ENCODE measurements around the gene CBX5.
"Not testable (repeated sequence)": the region's sequence is repeated elsewhere in the genome, so short reads cannot be mapped to it uniquely, and the experiment has no call there.

The CBX5 gene

DNA sequence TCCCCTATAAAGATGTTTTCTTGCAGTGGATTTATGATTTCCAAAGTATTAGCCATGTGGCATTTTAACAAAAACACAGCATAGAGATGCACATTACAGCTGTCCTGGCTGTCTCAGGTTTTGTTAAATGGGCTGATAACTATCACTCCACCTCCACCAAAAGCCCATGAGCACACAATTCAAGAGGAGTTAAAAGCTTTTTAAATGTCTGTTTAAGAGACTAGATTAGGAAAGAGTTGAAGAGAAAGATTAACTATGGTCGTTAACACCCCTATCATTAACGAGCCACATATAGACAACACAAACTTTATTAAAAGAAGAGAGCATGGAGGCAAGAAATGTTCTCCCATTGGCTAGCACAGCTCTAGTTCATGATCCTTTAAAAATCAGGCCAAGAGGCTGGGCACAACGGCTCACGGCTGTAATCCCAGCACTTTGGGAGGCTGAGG lies 14.5 kb downstream of the CBX5 start:
- no peak for DNase-seq

DNA sequence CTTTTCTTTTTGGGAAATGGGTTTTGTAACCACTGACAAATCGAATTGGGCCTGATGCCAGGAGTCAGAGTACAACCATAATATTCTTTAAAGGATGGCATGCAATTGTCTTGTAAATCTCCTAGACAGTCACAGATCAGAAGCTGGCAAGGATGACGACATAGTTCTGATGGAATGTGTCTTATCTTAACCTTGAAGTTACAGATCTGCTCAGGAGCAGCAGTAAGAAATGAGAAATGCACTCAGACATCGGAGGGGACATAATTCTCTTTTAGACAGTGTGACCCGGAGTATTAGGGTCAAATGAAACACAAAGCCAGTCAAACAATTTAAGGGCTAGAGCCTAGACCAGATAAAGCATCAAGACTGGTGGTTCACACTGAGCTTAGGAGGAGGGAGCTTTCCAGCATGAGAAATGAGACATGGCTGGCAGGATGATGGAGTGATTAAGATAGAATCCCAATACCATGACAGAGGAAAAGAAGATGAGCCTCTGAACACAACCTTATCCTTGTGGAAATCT lies 17.5 kb downstream of the CBX5 start:
- DNase-seq, result no peak

DNA sequence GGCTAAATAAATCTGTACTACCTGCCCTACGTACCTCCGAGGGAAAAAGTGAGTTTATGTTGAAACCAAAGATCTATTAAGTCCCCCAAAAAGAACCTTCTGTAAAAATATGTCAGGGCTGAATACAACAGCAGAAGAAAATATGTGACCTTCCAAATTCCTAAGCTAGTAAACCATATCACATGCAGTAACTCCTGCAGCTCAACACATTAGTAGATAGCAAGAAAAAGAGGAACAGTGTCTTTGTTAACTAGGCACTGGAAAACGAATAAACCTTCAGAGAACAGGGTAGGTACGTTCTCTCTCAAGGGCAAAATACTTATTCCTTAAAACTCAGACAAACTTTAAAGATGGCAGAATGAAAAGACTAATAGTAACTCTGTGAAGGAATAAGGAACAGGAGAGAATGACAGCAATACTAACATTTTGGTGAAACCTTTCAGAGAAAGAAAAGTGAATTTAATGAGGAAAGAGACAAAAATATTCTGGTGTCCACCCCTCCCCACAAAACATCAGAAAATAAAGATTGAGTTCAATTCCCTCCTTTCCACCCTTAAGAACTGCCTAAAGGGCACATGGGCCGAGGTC lies 18.0 kb downstream of the CBX5 start:
- no peak for DNase-seq

DNA sequence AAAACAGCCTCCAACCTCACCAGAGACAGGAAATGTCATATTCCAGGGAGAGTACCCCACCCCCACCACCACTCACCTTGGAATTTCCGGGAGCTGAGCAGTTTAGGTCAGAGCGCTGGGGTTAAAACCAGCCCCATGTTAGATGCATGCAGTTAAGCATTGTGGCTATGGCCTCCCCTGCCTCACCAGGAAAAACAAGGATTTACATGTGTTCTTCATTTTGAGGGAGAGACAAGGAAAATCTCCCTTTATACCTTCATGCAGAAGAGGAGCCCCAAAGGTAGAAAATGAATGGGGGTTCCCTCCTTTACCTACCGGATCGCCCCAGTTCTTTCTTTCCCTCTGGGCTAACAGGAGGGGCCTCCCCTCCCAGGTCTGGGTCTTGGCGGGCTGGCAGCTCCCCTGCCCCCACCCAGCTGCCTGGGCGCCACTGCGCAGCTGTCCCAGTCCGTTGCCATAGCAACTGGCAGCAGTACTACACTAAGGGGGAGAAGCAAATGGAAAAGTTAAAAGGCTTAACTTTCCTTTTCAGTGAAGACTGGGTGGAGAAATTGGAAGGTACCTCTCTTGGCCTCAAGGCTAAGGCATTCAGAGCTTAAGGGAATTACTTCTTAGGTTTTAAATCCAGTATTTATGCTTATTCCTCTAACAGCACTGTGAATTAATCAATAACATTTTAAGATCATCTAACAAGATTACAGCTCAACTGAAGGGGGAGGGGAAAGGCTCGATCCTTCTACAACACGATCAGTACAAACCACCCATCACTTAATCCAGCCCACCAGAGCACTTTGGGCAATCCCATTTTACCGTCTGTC lies 20.5 kb downstream of the CBX5 start:
- DNase-seq, result no peak

DNA sequence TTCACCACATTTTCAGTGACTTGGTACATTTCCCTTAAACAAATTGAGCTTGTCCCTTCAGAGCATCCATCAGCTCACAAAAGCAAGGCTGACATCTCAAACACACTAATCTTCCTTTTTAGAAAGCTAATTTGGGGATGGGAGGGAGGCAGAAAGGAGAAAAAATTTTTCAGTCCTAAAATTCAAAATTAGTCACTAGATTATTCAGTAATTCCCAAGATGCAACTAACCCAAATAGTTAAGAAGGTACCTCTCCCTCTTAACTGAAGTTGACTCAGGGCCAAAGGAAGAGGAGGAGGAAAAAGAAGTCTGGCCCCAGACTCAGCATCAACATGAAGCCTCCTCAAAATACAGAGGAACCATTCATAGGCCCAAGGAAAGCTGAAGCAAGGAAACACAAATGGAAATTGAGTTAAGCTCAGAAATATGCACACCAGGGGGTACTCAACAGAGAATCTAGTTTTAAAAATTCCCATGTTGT lies 21.7 kb downstream of the CBX5 start:
- DNase-seq, result no peak

DNA sequence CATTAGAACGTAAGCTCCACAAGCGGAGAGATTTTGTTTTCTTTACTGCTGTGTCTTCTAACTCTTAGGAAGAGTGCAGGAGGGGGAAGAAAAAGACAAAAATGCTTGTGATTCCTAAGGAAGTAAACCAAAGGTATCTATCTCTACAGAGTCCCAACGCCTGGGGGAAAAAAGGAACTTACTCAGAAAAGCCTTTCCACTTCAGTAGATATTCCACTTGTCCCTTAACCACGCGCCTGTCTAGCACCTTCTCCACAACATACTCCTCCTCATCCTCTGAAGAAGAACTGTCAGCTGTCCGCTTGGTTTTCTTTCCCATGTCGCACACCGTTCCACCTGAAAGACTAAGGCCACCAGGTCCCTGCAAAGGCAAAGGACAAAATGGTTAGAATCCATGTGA lies 22.6 kb downstream of the CBX5 start:
- no peak for DNase-seq

DNA sequence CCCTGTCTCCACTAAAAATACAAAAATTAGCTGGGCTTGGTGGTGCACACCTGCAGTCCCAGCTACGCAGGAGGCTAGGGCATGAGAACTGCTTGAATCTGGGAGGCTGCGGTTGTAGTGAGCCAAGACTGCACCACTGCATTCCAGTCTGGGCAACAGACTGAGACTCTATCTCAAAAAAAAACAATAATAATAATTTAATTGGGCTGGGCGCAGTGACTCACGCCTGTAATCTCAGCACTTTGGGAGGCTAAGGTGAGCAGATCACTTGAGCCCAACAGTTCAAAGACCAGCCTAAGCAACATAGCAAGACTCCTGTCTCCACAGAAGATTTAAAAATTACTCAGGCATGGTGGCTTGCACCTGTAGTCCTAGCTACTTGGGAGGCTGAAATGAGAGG lies 26.7 kb downstream of the CBX5 start:
- no peak for DNase-seq

DNA sequence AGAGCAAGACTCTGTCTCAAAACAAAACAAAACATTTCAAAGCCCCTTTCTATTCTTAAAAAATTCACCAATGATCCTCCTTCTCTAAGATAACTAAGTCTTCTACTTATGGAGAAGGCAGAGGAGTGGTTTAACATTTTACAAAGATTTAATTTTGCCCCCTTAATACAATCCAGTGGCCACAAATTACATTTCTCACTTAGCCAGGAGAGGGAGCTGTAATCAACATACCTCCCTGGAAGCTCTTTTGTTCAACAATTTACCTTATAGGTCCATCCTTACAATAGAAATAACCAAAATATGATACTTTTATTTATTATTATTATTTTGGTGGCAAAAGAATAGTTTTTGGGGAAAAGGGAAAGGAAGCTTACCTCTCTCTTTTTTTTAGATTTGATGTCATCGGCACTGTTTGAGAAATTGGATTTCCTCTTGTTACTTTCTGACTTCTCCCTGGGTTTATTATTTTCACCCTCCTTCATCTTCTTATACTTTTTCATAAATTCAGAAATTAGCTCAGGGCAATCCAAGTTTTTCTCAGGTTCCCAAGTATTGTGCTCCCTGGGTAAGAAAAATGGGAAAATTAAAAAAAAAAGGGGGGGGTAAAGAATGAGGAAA lies 28.1 kb downstream of the CBX5 start:
- peak; percentile 55 for DNase-seq

DNA sequence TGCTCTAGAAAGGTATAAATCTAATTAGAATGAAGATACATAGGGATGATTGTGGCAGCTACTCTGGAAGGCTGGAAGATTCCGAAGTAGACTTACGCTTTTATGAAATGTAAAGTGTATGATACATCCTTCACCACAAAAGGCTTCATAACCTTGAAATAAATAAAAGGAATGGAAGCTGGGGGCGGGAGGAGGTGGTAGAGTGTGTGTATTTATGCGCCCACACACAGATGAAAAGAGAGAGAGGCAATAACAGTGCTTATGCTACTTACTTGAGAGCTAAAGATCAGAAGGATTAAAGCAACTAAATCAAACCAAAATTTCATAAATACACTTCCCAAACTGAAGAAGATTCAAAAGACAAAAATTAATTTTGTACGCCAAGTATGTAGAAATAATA lies 30.4 kb downstream of the CBX5 start:
- DNase-seq, result no peak

DNA sequence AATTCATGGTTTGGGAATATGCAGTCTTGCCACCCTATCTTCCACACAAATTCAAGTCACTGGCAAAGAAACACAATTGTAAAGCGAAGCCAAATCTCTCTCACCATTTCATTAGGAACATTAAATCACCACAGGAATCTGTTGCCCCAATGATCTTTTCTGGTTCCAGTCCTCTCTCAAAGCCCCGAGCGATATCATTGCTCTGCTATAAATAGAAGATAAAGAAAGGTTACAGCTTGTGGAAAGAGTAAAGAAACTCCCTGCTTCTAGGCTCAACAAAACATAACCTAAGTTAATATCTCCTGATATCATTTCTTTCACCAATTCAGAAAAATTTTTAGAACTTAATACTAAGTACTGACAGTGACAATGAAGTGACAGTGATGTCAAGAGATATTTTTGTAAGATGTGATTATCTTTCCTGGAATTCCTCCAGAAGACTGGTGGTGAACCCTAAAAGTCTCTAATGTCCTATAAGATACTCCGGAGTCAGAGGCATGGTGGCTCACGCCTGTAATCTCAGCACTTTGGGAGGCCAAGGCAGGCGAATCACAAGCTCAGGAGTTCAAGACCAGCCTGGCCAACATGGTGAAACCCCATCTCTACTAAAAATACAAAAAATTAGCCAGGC lies 33.8 kb downstream of the CBX5 start:
- DNase-seq, result no peak

DNA sequence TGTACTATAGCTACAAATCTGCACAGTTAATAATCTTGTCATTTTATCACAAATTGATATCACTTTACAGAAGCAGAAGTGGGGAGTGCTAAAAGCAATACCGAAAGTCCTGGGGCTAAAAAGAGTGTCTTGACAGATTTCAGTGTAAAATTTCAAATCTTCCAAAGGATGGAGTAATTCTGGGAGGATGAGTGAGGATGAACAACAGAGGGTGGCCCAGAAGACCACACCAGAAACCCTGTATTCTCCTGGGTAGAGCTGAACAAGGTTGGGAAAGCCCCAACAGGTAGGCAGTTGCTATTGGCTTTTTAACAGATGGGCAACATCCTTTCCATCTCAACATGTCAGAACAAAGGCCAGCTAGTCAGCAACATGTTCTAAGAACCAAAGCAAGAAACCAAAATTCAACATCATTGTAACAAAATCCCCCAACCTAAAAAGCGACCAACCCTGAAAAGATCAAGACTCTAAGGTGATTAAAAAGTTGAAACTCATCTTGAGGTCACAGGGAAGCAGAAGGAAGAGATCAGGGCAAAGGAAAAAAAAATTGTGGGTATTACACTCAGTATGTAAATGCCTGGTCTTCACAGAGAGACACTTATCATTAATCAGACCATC lies 38.8 kb downstream of the CBX5 start:
- DNase-seq, result no peak

DNA sequence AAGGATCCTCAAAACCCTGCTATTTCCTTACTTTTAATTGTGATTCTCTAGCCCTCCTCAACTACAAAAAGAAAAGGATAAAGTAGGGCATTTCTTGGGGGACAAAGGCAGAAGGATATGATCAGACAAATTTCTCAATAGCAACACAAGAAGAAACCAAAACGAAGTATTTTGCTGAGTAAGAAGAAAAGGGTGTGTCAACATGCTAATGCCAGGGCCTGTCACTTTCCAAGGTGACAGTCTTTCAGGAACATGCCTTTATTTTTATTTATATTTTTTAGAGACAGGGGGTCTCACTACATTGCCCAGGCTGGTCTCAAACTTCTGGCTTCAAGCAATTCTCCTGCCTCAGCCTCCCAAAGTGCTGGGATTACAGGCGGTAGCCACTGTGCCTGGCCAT lies 39.8 kb downstream of the CBX5 start:
- DNase-seq, result no peak

DNA sequence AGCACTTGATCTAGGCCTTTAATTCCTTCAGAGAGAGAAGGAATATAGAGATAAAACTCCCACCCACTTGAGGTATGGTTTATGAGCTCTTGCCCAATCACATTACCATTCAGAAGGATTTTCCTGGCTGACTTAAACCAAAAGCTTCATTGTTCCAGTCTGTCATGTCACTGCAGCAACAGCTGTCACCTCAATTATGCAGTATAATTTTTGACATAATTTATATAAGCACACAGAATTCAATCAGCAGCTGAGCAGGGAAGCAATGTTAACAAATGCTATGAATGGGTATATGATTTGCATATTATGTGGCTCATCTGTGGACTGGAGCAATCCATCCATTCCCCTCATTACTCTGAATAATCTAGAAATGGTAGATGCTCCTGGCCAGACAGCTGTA lies 40.3 kb downstream of the CBX5 start:
- no peak for DNase-seq

DNA sequence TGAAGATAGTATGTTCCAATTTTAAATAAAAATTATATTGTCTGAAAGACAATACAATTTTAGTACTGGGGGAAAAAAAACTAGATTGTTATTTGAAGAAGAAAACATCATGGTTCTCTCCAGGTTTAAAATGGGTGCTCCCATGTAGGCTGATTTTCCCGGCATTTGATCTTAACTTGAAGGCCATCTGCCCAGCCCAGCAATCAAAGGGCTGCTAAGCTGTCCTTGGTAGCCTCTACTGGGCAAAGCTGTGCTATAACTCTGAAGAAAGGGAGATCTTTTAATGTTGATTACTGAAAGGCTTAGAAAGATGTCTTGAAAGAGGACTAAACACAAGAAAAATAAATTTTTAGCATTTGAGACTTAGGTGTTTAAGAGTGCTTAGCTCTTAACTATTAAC lies 41.4 kb downstream of the CBX5 start:
- no peak for DNase-seq

DNA sequence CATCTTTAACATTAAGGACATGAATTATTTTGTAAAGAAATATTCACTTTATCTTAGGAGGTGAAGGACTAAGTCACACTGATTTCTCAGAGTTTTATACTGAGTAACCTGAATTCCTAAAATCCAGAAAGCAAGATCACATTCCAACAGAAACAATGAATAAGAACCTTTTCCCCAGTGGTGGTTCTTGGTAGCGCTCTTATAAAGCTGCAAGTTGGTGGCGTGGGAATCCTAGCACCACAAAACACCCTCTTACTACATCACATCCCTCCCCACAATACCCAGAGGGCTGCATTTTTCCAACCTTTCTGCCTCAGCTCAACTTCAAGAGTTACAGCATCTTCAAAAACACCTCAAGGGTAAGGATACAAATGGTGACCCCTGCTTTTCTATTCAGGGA lies 47.1 kb downstream of the CBX5 start:
- DNase-seq, result no peak

DNA sequence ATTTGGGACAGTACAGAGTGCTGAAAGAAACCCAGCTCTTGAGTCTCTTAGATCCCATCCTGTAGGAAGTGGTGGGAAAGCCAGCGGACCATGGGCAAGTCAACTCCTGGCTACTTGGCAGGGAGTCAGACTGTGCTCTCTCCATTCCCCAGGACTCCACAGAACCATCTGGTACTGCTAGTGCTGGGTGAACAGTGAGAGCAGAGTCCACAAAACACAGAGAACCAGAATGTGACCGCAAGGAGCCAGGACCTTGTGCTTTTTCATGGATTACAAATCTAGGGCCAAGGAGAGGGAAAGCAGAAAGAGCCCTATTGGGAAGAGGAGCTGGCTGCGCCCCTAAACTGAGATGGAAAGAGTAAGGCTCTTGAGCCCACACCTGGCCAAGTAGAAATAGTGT lies 48.7 kb downstream of the CBX5 start:
- not testable (repeated sequence) for DNase-seq

DNA sequence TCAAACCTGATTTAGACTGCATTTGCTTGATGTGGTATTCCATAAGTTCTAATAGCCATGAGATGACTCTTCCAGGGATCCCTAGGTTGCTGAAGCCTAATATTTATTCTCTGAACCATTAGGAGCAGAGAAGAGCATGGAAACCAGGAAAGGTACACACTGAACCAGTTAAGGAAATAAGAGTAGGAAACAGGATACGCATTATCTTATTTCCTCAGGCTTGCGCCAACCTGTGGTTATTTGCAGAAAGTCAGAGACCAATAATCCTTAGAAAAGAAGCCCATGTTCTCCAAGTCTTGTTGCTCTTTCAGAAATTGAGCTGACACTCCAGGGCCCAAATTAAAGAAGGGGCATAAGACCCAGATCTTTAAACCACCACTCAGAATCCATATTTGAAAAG lies 49.4 kb downstream of the CBX5 start:
- no peak for DNase-seq

DNA sequence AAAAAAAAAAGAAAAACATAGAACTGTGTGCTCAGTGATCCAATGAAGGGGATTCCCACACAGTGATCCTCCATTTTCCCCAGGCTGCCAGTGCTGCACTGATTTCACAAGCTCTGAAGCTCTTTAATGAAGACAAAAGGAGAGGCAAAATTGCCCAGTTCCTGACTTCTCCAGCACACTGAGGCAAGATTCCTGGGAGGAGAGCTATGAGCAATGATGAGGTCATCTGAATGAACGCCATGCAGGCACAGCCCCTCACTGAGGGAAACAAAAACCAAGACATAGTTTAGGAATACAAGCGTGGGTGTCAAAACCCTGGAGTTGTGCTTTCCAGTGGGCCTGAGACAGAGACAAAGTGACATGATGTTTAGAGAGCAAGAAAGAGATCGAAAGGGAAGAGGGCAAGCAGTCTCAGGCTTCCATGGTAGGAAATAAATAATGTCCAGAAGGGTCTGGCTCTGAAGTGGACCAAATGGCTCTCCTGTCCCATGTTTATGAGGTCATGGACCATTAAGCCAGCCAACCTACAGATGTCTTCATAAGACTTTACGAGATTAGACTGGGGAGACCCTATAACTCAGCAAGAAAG lies 50.2 kb downstream of the CBX5 start:
- DNase-seq, result no peak

DNA sequence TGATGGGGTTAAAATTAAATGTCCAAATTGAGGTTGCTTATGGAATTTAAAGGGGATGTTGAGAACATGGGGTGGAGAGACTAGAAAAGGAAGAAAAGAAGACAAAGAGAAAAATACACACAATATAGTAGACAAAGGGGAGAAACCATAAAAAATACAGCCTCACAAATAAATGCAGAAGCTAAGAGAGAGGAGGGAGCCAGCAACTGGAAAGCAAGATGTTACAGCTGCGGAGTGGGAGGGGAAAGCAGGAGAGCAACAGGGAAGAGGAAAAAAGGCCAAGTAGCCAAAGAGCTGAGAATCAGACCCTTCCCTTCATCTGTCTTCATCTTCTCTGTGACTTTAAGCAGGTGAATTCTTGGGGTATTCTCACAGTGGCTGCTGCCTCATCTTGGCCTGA lies 51.5 kb downstream of the CBX5 start:
- no peak for DNase-seq

DNA sequence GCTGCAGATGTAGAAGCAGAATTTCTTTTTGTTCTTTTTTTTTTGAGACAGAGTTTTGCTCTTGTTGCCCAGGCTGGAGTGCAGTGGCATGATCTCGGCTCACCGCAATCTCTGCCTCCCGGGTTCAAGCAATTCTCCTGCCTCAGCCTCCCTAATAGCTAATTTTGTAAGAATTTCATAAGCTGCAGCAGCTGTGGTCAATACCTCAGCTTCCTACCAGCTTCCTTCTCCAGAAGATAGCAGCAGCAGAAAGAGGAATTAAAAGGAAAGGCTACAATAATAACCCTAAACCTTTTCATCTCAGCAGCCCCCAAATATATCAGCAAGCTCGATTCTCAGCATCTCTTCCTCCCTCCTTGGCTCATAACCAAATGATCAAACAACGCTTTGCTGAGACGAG lies 52.0 kb downstream of the CBX5 start:
- DNase-seq, result peak; percentile 61 to 70

DNA sequence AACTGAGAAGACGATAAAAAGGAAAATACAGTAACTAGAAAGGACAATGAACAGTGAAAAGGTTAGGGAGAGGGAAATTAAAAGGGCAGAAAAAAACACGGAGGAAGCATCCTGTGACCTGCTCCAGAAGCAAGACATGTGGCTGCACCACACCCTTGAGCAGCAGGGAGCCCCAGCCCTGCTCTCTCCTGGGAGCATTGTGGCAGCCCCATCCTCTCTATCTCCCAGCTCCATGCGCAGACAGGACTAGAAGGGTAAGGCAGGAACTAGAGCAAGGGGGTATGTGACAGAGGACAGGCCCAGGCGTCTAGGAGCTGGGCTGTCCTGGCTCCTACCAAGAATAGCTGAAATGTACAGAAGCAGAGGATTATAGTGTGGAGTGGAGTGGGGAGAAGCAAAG lies 52.5 kb downstream of the CBX5 start:
- DNase-seq, result no peak

DNA sequence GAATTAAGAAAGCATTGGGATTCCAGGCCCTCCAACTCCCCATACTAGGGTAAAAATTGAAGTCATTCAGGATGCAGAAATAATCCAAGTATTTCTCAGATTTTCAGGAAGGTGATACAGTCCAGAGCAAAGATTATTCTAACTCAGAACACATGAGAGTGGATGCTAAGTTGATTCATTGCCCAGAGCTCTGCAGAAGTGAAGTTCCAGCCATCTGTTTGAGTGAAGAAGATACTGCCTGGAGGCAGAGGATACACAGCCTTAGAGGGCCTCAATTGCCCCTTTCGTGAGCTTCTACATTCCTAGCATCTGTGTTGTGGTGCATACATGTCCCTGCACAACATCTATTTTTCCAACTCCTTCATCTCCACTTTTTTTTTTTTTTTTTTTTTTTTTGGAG lies 54.3 kb downstream of the CBX5 start:
- no peak for DNase-seq

DNA sequence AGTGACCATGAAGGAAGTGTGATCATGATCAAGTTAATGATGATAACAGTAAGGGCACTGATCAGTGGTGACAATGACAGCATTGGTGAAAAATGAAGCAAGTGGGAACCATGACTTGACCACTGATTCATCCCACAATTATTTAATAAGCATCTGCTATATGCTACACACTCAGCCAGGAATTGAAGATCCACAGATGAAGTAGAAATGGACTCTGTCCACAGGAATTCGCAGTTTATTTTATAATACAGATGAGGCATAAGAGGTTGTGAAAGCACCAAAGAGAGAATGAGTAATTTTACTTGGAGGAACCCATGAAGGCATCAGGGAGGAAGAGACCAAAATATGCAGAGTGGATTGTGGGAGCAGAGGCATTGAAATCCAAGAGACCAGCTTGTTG lies 57.3 kb downstream of the CBX5 start:
- no peak for DNase-seq

Data from AML-193 (cell line).